Lower leg skin (tissue), 3 donors: ENCODE measurements around the gene PM20D2.

Source experiments
- POLR2A ChIP-seq, 2 donors: fragments of 450-650 bp; IDR thresholded peaks; one replicate each; pipeline ENCODE4 v1.6.1; 2016 to 2017; ENCODE audit warnings: antibody characterized with exemption in 2 of 2, mild to moderate bottlenecking in 1 of 2, moderate library complexity in 1 of 2
- TF ChIP-seq, protein P1 (sequence below), 3 donors: fragments of 450-650 bp; IDR thresholded peaks; one replicate each; pipeline ENCODE4 v1.5.1; 2016; ENCODE audit warnings: antibody characterized with exemption in 3 of 3, mild to moderate bottlenecking in 3 of 3, moderate library complexity in 2 of 3

- TF ChIP-seq, protein P1, sequence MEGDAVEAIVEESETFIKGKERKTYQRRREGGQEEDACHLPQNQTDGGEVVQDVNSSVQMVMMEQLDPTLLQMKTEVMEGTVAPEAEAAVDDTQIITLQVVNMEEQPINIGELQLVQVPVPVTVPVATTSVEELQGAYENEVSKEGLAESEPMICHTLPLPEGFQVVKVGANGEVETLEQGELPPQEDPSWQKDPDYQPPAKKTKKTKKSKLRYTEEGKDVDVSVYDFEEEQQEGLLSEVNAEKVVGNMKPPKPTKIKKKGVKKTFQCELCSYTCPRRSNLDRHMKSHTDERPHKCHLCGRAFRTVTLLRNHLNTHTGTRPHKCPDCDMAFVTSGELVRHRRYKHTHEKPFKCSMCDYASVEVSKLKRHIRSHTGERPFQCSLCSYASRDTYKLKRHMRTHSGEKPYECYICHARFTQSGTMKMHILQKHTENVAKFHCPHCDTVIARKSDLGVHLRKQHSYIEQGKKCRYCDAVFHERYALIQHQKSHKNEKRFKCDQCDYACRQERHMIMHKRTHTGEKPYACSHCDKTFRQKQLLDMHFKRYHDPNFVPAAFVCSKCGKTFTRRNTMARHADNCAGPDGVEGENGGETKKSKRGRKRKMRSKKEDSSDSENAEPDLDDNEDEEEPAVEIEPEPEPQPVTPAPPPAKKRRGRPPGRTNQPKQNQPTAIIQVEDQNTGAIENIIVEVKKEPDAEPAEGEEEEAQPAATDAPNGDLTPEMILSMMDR (IDR thresholded peaks at IDR 0.05): no peak
- TF ChIP-seq POLR2A (IDR thresholded peaks at IDR 0.05): no peak
Measured at GRCh38 chr6:89162047-89162371, 16.2 kb downstream of the PM20D2 start.
